ENCODE measurements around the gene KCNC4. TPM values are rescaled to one million over a fixed set of nuclear protein-coding genes. Genes with fewer than 3 reads are reported as not detected.

KCNC4 gene
- total RNA-seq, 1 donor from 2014 or later, result 4.8 TPM

- Mint-ChIP-seq H3K9me3 (no peaks in the 10 kb centered on the region), H3K36me3 (no peaks in the 10 kb centered on the region), H3K4me3 (no peak overlapping the region), H3K27me3 (peaks cover 54% of the 10 kb centered on the region), H3K4me1 (ENCODE audit: unreplicated experiment) (peaks cover 13% of the 10 kb centered on the region), H3K27ac (no peak overlapping the region)
- no peak for DNase-seq (ENCODE audit: extremely low spot score, unreplicated experiment)
- TF ChIP-seq CTCF (conservative IDR thresholded peaks at IDR 0.05), result no peak
These were observed 33.5 kb downstream of the KCNC4 start for GRCh38 chr1:110243574-110243973.

- Mint-ChIP-seq H3K27me3 (peaks cover 49% of the 10 kb centered on the region), H3K4me3 (no peak overlapping the region), H3K27ac (no peak overlapping the region), H3K4me1 (ENCODE audit: unreplicated experiment) (peaks cover 7% of the 10 kb centered on the region), H3K9me3 (no peaks in the 10 kb centered on the region), H3K36me3 (no peaks in the 10 kb centered on the region)
- no peak for TF ChIP-seq CTCF (conservative IDR thresholded peaks at IDR 0.05)
- no peak for DNase-seq (ENCODE audit: extremely low spot score, unreplicated experiment)
These were observed 35.9 kb downstream of the KCNC4 start for GRCh38 chr1:110245876-110246620.

- Mint-ChIP-seq H3K36me3 (no peaks in the 10 kb centered on the region), H3K27me3 (peaks cover 31% of the 10 kb centered on the region), H3K4me1 (ENCODE audit: unreplicated experiment) (no peaks in the 10 kb centered on the region), H3K27ac (no peak overlapping the region), H3K9me3 (no peaks in the 10 kb centered on the region), H3K4me3 (no peak overlapping the region)
- DNase-seq (ENCODE audit: extremely low spot score, unreplicated experiment), result no peak
- no peak for TF ChIP-seq CTCF (conservative IDR thresholded peaks at IDR 0.05)
These were observed 38.6 kb downstream of the KCNC4 start for GRCh38 chr1:110248746-110249145.

- Mint-ChIP-seq H3K4me1 (ENCODE audit: unreplicated experiment) (no peaks in the 10 kb centered on the region), H3K4me3 (no peak overlapping the region), H3K27me3 (peaks cover 31% of the 10 kb centered on the region), H3K36me3 (no peaks in the 10 kb centered on the region), H3K9me3 (no peaks in the 10 kb centered on the region), H3K27ac (no peak overlapping the region)
- DNase-seq (ENCODE audit: extremely low spot score, unreplicated experiment), result no peak
- no peak for TF ChIP-seq CTCF (conservative IDR thresholded peaks at IDR 0.05)
These were observed 39.1 kb downstream of the KCNC4 start for GRCh38 chr1:110249256-110249655.

GRCh38 chr1:110250008-110250407 lies 39.9 kb downstream of the KCNC4 start:
- Mint-ChIP-seq H3K4me3 (no peak overlapping the region), H3K4me1 (ENCODE audit: unreplicated experiment) (no peaks in the 10 kb centered on the region), H3K27ac (no peak overlapping the region), H3K27me3 (peaks cover 32% of the 10 kb centered on the region), H3K36me3 (no peaks in the 10 kb centered on the region), H3K9me3 (no peaks in the 10 kb centered on the region)
- no peak for DNase-seq (ENCODE audit: extremely low spot score, unreplicated experiment)
- TF ChIP-seq CTCF (conservative IDR thresholded peaks at IDR 0.05), result no peak

All from type B pancreatic cell (in vitro differentiated cells).